A549 (cell line): ENCODE data around the gene RPL13A.

Experiments
- CHD2 ChIP-seq: fragments of 150-350 bp; IDR thresholded peaks from 2 replicates; pipeline ENCODE4 v1.6.1; 2014; ENCODE audit warnings: low read length; ENCODE audit not compliant: partially characterized antibody
- HDAC2 ChIP-seq: fragments of 200-600 bp; sonication (generic); IDR thresholded peaks from 2 replicates; pipeline ENCODE4 v1.6.1; 2016
- RCOR1 ChIP-seq: fragments of 150-350 bp; IDR thresholded peaks from 2 replicates; pipeline ENCODE4 v1.6.1; 2014; ENCODE audit warnings: antibody characterized with exemption, low read length, low read depth
- TF ChIP-seq, protein P1 (sequence below): fragments of >200 bp; sonication (Bioruptor Twin); formaldehyde crosslinking; IDR thresholded peaks from 3 replicates; pipeline ENCODE4 v1.5.1; 2016

DNA sequence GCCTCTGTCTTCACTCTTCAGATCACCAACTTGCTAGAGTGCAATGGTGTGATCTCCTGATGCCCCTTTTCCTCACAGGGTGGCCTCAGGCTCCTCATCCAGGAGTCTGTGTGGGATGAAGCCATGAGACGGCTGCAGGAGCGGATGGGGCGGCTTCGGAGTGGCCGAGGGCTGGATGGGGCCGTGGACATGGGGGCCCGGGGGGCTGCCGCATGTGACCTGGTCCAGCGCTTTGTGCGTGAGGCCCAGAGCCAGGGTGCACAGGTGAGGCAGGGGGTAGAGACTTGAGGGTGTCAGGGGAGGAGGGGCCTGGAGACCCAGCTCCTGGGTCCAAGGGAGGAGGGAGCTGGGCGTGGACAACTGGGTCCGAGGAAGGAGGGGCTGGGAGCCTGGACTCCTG, 24.9 kb upstream of the RPL13A start:
- TF ChIP-seq, protein P1, sequence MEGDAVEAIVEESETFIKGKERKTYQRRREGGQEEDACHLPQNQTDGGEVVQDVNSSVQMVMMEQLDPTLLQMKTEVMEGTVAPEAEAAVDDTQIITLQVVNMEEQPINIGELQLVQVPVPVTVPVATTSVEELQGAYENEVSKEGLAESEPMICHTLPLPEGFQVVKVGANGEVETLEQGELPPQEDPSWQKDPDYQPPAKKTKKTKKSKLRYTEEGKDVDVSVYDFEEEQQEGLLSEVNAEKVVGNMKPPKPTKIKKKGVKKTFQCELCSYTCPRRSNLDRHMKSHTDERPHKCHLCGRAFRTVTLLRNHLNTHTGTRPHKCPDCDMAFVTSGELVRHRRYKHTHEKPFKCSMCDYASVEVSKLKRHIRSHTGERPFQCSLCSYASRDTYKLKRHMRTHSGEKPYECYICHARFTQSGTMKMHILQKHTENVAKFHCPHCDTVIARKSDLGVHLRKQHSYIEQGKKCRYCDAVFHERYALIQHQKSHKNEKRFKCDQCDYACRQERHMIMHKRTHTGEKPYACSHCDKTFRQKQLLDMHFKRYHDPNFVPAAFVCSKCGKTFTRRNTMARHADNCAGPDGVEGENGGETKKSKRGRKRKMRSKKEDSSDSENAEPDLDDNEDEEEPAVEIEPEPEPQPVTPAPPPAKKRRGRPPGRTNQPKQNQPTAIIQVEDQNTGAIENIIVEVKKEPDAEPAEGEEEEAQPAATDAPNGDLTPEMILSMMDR, result no peak
- TF ChIP-seq CHD2 (no peak), HDAC2 (no peak), RCOR1 (no peak)
